ENCODE data around the gene TMUB1. TPM values are rescaled to one million over a fixed set of nuclear protein-coding genes. Genes with fewer than 3 reads are reported as not detected.

Gene TMUB1
- total and polyA plus RNA-seq, 12 donors, result 5.2 to 152 (median 43.4) TPM

- Histone ChIP-seq H3K4me3 (peak overlapping the region in 1 of 4 donors; percentile 40), H3K9me3 (replicated peaks in 1 of 3) (no peaks in the 10 kb centered on the region), H3K36me3 (replicated peaks in 1 of 2) (peaks cover 0 to 63% of the 10 kb centered on the region in 2 donors), H3K27ac (no peak overlapping the region), H3K4me1 (replicated peaks in 1 of 2) (peaks cover 0 to 7% of the 10 kb centered on the region in 2 donors), H3K27me3 (no peaks in the 10 kb centered on the region)
- DNase-seq, result no peak
- intact Hi-C loops (cut with DNase I), result loop anchor here (2.0 to 10.0 kb wide), 2 partner anchors 47 to 179 kb away; no protein-coding TSS in a partner anchor
- 64 to 87% (median 73%) methylated on average over 24 to 58 of the region's 58 CpGs for WGBS, 4 donors
- TF ChIP-seq CTCF (IDR thresholded peaks at IDR 0.05) (no peak), POLR2A (IDR thresholded peaks at IDR 0.05) (no peak)
Observed at GRCh38 chr7:151125846-151126481, 42.7 kb upstream of the TMUB1 start.

- no peak for TF ChIP-seq POLR2A (IDR thresholded peaks at IDR 0.05)
- TF ChIP-seq CTCF (IDR thresholded peaks at IDR 0.05), result peak in 1 of 6 experiments; percentile 8
- no peak overlapping the region for H3K27ac ChIP-seq
- H3K36me3 ChIP-seq (replicated peaks in 1 of 2), result peaks cover 0 to 65% of the 10 kb centered on the region in 2 donors
- peaks cover 0 to 7% of the 10 kb centered on the region in 2 donors for H3K4me1 ChIP-seq (replicated peaks in 1 of 2)
- intact Hi-C loops (cut with DNase I), result loop anchor here (2.0 to 10.0 kb wide), 2 partner anchors 47 to 179 kb away; no protein-coding TSS in a partner anchor
- no peaks in the 10 kb centered on the region for H3K27me3 ChIP-seq
- DNase-seq, result no peak
- H3K4me3 ChIP-seq, result peak overlapping the region in 1 of 4 donors; percentile 40
- WGBS, 4 donors, result 61 to 78% (median 68%) methylated on average over 16 to 22 of the region's 22 CpGs
- H3K9me3 ChIP-seq (replicated peaks in 1 of 3), result no peaks in the 10 kb centered on the region
Observed at GRCh38 chr7:151125470-151125845, 42.2 kb upstream of the TMUB1 start.

- TF ChIP-seq CTCF (IDR thresholded peaks at IDR 0.05) (no peak), POLR2A (IDR thresholded peaks at IDR 0.05) (no peak)
- DNase-seq, result no peak
- 86 to 93% (median 88%) methylated on average over 10 to 14 of the region's 14 CpGs for WGBS, 4 donors
- Histone ChIP-seq H3K4me3 (no peak overlapping the region), H3K4me1 (replicated peaks in 1 of 2) (peaks cover 0 to 7% of the 10 kb centered on the region in 2 donors), H3K27me3 (no peaks in the 10 kb centered on the region), H3K36me3 (replicated peaks in 1 of 2) (peaks cover 0 to 66% of the 10 kb centered on the region in 2 donors), H3K27ac (no peak overlapping the region), H3K9me3 (replicated peaks in 1 of 3) (no peaks in the 10 kb centered on the region)
- intact Hi-C loops (cut with DNase I), result loop anchor here (2.0 to 10.0 kb wide), 3 partner anchors 47 to 180 kb away; no protein-coding TSS in a partner anchor
Observed at GRCh38 chr7:151124899-151125399, 41.7 kb upstream of the TMUB1 start.

- TF ChIP-seq POLR2A (IDR thresholded peaks at IDR 0.05) (no peak), CTCF (IDR thresholded peaks at IDR 0.05) (no peak)
- Histone ChIP-seq H3K4me1 (replicated peaks in 1 of 2) (peaks cover 0 to 7% of the 10 kb centered on the region in 2 donors), H3K4me3 (no peak overlapping the region), H3K36me3 (replicated peaks in 1 of 2) (peaks cover 0 to 66% of the 10 kb centered on the region in 2 donors), H3K9me3 (replicated peaks in 1 of 3) (no peaks in the 10 kb centered on the region), H3K27me3 (no peaks in the 10 kb centered on the region), H3K27ac (no peak overlapping the region)
- intact Hi-C loops (cut with DNase I), result loop anchor here (2.0 to 10.0 kb wide), 3 partner anchors 48 to 180 kb away; no protein-coding TSS in a partner anchor
- DNase-seq, result no peak
- WGBS, 4 donors, result 74 to 86% (median 83%) methylated on average over 3 to 7 of the region's 7 CpGs
Observed at GRCh38 chr7:151124481-151124880, 41.2 kb upstream of the TMUB1 start.
